Mucosa of rectum (tissue), 2 donors: Measurements from ENCODE around the gene ZNF71.

ENCODE experiments used
- H3K27ac ChIP-seq, 2 donors: one replicate each; pipeline ENCODE4 v1.7.0; 2013; ENCODE audit warnings: inconsistent platforms in 2 of 2, low read depth in 2 of 2, low read length in 2 of 2
- H3K27me3 ChIP-seq, 2 donors: one replicate each; pipeline ENCODE4 v1.7.0; 2013; ENCODE audit warnings: low read length in 2 of 2; ENCODE audit not compliant: control insufficient read depth in 2 of 2, insufficient read depth in 2 of 2
- H3K36me3 ChIP-seq, 2 donors: one replicate each; pipeline ENCODE4 v1.7.0; 2013; ENCODE audit warnings: low read length in 2 of 2; ENCODE audit not compliant: control insufficient read depth in 2 of 2, insufficient read depth in 2 of 2
- H3K4me1 ChIP-seq, 2 donors: one replicate each; pipeline ENCODE4 v1.7.0; 2013; ENCODE audit warnings: low read length in 2 of 2, mild to moderate bottlenecking in 1 of 2; ENCODE audit not compliant: control insufficient read depth in 2 of 2, insufficient read depth in 2 of 2
- H3K4me3 ChIP-seq, 2 donors: one replicate each; pipeline ENCODE4 v1.7.0; 2013; ENCODE audit warnings: low read length in 2 of 2
- H3K9ac ChIP-seq, 2 donors: one replicate each; pipeline ENCODE4 v1.7.0; 2013; ENCODE audit warnings: low read length in 2 of 2, low read depth in 1 of 2, mild to moderate bottlenecking in 1 of 2
- H3K9me3 ChIP-seq, 2 donors: one replicate each; pipeline ENCODE4 v1.7.0; 2013; ENCODE audit warnings: low read length in 2 of 2; ENCODE audit not compliant: control insufficient read depth in 2 of 2
- donor health status: healthy.
- donor health status: Normal muscosa, but diverticular disease.

The ZNF71 gene

GRCh38 chr19:56594783-56595547, at the start of gene ZNF71:
TSS of gene ZNF71 (plus strand) at chr19:56595302. CDS start at chr19:56601559, 6,257 bp downstream.
- Histone ChIP-seq H3K27me3 (no peaks in the 10 kb centered on the region), H3K27ac (peak within 1 kb of the TSS; percentile 33 to 44), H3K36me3 (no peaks in the 10 kb centered on the region), H3K9me3 (no peaks in the 10 kb centered on the region), H3K4me1 (peaks cover 5 to 9% of the 10 kb centered on the region in 2 donors), H3K9ac (peak within 1 kb of the TSS; percentile 71 to 79), H3K4me3 (peak within 1 kb of the TSS; percentile 90 to 97)

GRCh38 chr19:56547535-56547934, 47.6 kb upstream of the ZNF71 start:
- H3K36me3 ChIP-seq, result peaks cover 24 to 33% of the 10 kb centered on the region in 2 donors
- peaks cover 57 to 63% of the 10 kb centered on the region in 2 donors for H3K9me3 ChIP-seq
- no peak overlapping the region for H3K27ac ChIP-seq
- no peak overlapping the region for H3K9ac ChIP-seq
- H3K27me3 ChIP-seq, result no peaks in the 10 kb centered on the region
- no peaks in the 10 kb centered on the region for H3K4me1 ChIP-seq
- H3K4me3 ChIP-seq, result no peak overlapping the region

GRCh38 chr19:56554272-56554869, 40.7 kb upstream of the ZNF71 start:
- Histone ChIP-seq H3K9ac (no peak overlapping the region), H3K4me1 (no peaks in the 10 kb centered on the region), H3K4me3 (peak overlapping the region in 1 of 2 donors; percentile 6), H3K9me3 (peaks cover 56 to 70% of the 10 kb centered on the region in 2 donors), H3K27me3 (no peaks in the 10 kb centered on the region), H3K27ac (no peak overlapping the region), H3K36me3 (peaks cover 28 to 33% of the 10 kb centered on the region in 2 donors)

GRCh38 chr19:56562766-56563165, 32.3 kb upstream of the ZNF71 start:
- Histone ChIP-seq H3K27ac (no peak overlapping the region), H3K27me3 (no peaks in the 10 kb centered on the region), H3K4me1 (peaks cover 2 to 5% of the 10 kb centered on the region in 2 donors), H3K4me3 (no peak overlapping the region), H3K9me3 (peaks cover 34 to 57% of the 10 kb centered on the region in 2 donors), H3K9ac (no peak overlapping the region), H3K36me3 (no peaks in the 10 kb centered on the region)

- H3K4me3 ChIP-seq, result peak overlapping the region; percentile 95 to 99
- H3K27ac ChIP-seq, result peak overlapping the region; percentile 83 to 87
- peaks cover 45 to 49% of the 10 kb centered on the region in 2 donors for H3K9me3 ChIP-seq
- no peaks in the 10 kb centered on the region for H3K27me3 ChIP-seq
- H3K9ac ChIP-seq, result peak overlapping the region; percentile 87
- H3K4me1 ChIP-seq, result peaks cover 5 to 10% of the 10 kb centered on the region in 2 donors
- peaks cover 16 to 21% of the 10 kb centered on the region in 2 donors for H3K36me3 ChIP-seq
Measured at GRCh38 chr19:56566904-56567273, 28.2 kb upstream of the ZNF71 start.

GRCh38 chr19:56567274-56568120, 27.6 kb upstream of the ZNF71 start, which contains the start of gene ZNF470:
TSS of gene ZNF470 (plus strand) at chr19:56567468. CDS start at chr19:56570312, 2,844 bp downstream.
- Histone ChIP-seq H3K9me3 (peaks cover 41 to 47% of the 10 kb centered on the region in 2 donors), H3K9ac (peak within 1 kb of the TSS; percentile 87), H3K27ac (peak within 1 kb of the TSS; percentile 83 to 87), H3K36me3 (peaks cover 16 to 22% of the 10 kb centered on the region in 2 donors), H3K4me1 (peaks cover 5 to 10% of the 10 kb centered on the region in 2 donors), H3K27me3 (no peaks in the 10 kb centered on the region), H3K4me3 (peak within 1 kb of the TSS; percentile 95 to 99)

- Histone ChIP-seq H3K9me3 (peaks cover 63 to 64% of the 10 kb centered on the region in 2 donors), H3K27ac (no peak overlapping the region)
Measured at GRCh38 chr19:56572589-56572988, 22.5 kb upstream of the ZNF71 start.

GRCh38 chr19:56573914-56574313, 21.2 kb upstream of the ZNF71 start:
- H3K9ac ChIP-seq, result no peak overlapping the region
- H3K4me1 ChIP-seq, result no peaks in the 10 kb centered on the region
- H3K27me3 ChIP-seq, result no peaks in the 10 kb centered on the region
- peaks cover 34 to 46% of the 10 kb centered on the region in 2 donors for H3K36me3 ChIP-seq
- peaks cover 70 to 71% of the 10 kb centered on the region in 2 donors for H3K9me3 ChIP-seq
- H3K4me3 ChIP-seq, result no peak overlapping the region
- no peak overlapping the region for H3K27ac ChIP-seq

More at GRCh38 chr19:56572589-56572988, 22.5 kb upstream of the ZNF71 start:
- no peaks in the 10 kb centered on the region for H3K27me3 ChIP-seq
- peaks cover 5 to 7% of the 10 kb centered on the region in 2 donors for H3K4me1 ChIP-seq
- H3K9ac ChIP-seq, result no peak overlapping the region
- H3K36me3 ChIP-seq, result peaks cover 37 to 47% of the 10 kb centered on the region in 2 donors
- no peak overlapping the region for H3K4me3 ChIP-seq

- Histone ChIP-seq H3K27me3 (no peaks in the 10 kb centered on the region), H3K9ac (no peak overlapping the region), H3K4me1 (no peaks in the 10 kb centered on the region), H3K4me3 (peak overlapping the region in 1 of 2 donors; percentile 42), H3K27ac (no peak overlapping the region), H3K36me3 (peaks cover 20 to 24% of the 10 kb centered on the region in 2 donors), H3K9me3 (peaks cover 78 to 85% of the 10 kb centered on the region in 2 donors)
Measured at GRCh38 chr19:56577719-56578602, 17.1 kb upstream of the ZNF71 start.
